Stimulated activated CD8-positive, alpha-beta memory T cell treated with anti-CD3 and anti-CD28 coated beads, Interleukin-15, amount 100 ng/mL, for 1 hour (primary cell): ENCODE measurements around the gene BIRC7.

Experiments
- DNase-seq: peaks from one replicate; pipeline ENCODE4 v3.0.0-alpha.2; 2020; ENCODE audit warnings: low read depth

BIRC7 gene

DNA sequence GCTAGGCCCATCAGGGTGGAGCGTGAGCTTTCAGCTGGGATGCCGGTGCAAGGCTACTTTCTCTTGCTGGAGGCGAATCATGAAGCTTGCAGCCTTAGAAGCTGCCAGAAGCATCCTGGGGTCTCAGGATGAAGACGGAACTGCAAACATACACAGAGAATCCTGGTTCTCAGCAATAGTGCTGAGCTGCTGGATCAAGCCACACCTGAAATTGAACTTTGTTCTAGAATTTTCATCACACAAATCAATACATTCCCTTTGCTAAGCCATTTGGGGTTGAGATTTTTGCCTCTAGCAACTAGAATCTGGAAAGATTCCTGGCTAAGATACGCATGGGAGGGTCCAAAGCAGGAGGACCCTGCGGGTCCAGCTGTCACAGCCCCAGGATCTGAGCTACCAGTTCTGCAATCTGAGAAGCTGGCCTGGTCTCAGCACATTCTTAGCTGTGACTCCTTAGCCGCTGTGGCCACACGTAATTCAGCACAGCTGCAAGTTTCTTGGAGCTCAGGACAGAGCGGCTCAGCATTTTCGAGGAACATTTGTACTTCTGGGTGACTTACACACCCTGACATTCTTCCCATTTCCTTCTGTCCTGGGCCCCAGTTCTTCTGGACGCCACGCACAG, 30.3 kb downstream of the BIRC7 start:
- DNase-seq: no peak

DNA sequence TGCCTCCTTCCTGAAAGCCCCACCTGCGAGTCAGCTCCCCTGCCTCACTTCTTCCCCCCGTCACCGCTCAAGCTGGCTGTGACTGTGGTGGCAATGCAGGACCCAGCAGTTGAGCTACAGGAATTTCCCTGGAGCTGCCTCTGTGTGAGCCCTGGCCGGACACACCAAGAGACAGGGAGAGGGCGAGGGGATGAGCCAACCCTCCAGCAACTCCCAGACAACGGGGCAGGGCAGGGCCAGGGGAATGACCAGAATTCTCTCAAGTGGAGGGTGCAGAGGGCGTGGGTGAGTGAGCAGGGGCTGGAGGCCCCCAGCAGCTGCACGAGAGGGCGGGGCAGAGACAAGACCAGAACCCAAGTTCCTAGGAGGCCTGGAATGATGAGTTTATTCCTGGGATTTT, 32.0 kb downstream of the BIRC7 start:
- DNase-seq: no peak

GRCh38 chr20:63268256-63268655, 32.6 kb downstream of the BIRC7 start:
- DNase-seq: no peak

DNA sequence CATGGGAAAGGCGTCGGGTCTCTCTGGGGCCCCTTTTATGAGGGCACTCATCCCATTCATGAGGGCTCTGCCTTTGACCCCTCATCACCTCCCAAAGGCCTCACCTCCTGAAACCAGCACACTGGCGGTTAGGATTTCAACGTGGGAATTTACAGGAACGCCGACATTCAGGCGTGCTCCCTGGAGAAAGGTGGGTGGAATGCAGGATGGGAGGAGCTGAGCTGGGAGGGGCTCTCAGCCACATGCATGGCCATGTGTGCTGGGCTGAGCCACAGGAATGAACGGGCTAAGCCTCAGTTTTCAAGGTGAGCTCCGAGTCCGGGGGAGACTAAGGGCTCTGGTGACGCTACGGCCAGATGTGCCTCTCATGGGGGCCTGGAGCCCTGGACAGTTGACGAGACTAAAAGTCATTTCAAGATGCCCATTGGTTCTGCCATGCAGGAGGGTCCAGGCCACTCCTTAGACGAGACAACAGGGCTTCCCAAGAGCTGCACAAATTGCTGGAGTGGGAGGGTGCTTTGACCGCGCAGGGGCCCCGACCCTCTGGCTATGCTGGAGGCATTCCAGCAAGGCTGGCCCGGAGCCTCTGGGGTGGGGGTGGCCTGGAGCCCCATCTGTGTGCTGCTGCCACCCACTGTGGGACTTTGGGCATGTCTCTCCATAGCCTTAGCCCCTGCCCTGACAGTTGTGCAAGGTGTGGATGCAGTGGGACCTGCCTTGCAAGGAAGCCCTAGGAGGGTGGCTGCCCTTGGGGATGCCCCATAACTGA, 33.1 kb downstream of the BIRC7 start:
- DNase-seq: no peak

DNA sequence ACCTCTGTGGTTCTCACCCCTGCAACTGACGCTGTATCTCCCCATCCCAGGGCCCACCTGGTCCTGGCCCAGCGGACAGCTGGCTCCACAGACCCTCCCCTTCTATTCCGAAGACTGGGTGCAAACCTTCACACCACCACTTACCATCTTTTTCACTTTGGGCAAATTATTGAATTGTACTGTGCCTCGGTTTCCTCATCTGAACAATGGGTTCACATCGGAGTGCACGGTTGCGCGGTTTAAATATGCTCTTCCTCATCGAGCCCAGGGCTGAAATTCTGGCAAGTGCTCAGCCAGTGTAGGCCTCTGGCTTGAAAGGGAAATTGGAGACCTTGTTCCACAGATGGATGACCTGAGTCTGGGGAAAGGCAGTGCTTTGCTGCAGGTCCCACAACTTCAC, 34.0 kb downstream of the BIRC7 start:
- no peak for DNase-seq

GRCh38 chr20:63270606-63271325, 35.1 kb downstream of the BIRC7 start:
- no peak for DNase-seq

DNA sequence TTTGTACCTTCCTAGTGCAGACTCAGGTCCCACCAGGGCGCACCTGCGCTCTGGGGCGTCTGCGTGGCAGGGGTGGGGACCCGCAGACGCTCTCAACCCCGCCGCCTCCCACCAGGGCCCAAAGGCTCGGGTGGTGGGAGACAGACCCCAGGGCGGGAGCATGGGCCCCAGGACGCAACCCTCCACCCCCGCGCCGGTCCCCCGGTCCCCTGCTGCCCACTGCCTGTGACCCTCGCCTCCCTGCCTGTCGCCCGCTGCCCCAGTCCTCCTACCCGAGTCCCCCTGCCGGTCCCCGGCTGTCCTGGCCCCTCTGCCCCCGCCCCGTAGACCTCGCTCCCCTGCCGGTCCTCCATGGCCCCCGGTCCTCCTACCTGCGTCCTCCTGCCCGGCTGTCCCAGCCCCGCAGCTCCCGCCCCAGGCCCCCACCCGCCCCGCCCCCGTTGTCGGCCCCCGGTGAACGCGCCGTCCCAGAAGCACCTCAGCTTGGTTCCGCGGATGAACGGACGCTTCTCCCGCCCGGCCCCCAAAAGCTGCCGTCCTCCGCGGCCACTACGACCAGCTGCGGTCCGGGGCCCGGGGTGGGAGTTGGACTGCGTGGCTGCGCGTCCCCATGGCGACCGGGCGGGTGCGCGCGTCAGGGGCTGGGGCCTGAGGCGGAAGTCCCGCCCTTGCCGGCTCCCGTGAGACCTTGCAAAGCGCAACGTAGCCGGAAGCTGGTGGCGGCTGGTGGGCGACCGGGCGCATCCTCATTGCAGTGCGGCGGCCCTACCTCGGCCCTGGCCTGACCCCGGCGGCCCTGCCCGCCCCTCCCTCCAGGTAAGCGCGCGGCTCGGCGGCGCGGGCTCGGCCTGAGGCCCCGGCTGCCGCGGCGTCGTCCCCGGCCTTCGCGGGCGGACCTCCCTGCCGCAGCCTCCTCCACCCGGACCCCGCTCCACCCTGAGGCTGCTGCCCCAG, 36.7 kb downstream of the BIRC7 start, which contains the start of gene ARFGAP1:
Gene ARFGAP1, plus strand, starts transcription at position 709 of the 954 bp plus-strand sequence. CDS start 2,768 bp downstream, outside the sequence.
- DNase-seq: peak; percentile 78

GRCh38 chr20:63273059-63273579, 37.4 kb downstream of the BIRC7 start:
- no peak for DNase-seq

- no peak for DNase-seq
Observed at GRCh38 chr20:63273635-63274380, 38.1 kb downstream of the BIRC7 start.

DNA sequence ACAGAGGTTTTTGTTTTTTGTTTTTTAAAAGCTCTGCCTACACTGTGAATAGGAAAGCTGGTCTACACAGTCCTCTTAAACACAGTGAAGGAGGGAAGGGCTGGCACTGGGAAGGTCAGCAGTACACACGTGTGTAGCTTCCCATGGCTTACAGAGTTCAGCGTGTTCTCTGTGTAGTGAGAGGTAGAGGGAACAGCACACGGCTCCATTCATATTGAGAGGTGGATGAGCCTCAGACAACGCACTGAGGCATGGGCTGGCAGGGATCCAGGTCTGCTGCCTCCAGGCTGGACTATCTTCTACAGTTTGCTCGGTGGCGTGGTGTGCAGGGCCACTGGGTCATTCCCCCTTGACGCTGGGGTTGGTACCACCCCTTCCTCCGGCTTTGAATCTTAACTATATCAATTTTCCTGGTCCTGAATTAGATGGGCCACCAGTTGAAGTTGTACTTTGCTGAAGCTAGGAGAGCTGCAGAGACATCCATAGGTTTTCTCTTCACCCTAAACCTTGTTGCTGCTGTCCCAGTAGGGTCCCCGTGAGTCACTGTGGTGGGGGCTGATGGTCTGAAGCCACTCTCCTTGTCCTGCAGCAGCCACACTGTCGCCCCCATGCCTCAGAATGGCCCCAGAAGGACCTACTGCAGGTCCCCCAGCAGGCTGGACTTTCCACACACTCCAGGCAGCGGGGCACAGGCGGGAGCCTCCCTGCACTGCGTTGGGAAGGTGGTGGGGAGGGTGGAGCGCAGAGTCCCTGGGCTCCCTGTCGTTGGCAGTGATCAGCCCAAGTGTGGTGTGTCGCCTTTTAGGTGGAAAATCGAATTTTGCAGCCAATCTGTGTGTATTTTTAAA, 38.9 kb downstream of the BIRC7 start:
- no peak for DNase-seq

- no peak for DNase-seq
Observed at GRCh38 chr20:63275825-63276224, 40.1 kb downstream of the BIRC7 start.

DNA sequence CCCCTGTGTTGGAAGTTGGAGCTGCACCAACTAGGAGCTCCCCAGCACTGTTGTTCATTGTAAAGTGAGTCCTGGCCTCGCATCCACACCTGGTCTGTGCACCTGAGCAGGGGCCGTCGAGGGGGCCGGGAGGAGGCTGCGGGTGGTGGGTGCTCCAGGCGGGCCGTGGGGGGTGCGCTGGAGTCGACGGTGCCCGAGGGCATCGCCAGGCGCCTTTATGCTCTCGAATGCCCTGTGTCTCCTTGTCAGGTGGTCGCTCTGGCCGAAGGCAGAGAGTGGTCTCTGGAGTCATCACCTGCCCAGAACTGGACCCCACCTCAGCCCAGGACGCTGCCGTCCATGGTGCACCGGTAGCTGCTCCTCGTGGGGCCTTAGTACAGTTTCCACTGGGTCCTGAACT, 41.3 kb downstream of the BIRC7 start:
- no peak for DNase-seq

DNA sequence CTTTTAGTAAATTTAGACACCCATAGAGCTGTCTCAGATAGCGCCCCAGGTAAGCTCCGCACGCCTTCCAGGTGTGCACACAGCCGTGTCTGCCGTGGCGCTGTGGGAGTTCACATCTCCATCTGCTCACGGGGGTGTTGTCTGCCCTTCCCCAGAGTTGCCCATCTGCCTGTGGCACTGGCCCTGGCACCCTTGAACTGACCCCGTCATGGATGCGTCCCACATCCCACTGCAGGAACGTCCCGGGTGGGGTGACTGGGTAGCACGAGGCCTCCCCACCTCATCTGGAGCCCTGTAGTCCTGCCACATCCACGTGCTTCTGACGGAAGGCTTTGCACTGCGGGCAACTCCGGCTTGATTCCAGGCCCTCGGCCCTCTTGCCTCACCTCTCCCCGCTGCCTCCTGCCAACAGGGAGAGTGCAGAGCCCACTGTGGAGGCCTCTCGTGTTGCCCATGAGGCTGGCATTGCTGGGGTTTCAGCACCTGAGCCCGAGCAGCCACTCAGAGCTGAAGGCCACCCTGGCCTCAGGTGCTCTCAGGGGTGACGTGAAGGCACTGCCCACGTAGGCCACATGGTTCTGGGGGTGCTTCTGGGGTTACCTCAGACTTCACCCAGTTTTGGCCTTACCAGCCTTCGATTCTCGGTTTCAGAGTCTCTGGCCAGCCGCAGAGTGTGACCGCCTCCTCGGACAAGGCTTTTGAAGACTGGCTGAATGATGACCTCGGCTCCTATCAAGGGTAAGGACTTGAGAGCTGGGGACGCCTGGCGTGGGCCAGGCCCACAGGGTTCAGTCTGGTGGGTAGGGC, 42.0 kb downstream of the BIRC7 start:
- no peak for DNase-seq

DNA sequence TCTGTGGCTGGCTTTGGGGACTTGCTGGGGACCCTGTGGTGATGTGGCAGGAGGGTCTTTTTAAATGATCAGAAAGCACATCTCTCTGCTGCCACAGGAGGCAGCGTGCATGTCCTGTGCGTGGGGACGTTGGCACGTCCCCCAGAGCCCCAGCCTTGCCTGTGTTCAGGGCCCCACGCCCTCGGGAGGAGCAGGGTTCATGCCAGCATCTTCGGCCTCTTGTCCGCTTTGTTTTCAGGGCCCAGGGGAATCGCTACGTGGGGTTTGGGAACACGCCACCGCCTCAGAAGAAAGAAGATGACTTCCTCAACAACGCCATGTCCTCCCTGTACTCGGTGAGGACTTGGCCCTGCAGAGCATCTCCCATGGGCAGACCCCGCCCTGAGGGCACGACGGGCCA, 43.0 kb downstream of the BIRC7 start:
- no peak for DNase-seq

DNA sequence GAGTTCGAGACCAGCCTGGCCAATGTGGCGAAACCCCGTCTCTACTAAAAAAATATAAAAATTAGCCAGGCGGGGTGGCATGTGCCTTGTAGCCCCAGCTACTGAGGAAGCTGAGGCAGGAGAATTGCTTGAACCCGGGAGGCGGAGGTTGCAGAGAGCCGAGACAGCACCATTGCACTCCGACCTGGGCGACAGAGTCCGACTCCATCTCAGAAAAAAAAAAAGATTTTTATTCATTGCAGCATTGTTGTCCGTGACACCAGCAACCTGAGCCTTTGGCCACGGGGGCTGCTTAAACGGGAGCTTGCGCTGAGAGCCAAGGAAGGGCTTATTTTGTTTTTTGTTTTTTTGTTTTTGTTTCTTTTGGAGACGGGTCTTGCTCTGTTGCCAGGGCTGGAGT, 44.2 kb downstream of the BIRC7 start:
- DNase-seq: no peak

- no peak for DNase-seq
Observed at GRCh38 chr20:63280371-63280770, 44.7 kb downstream of the BIRC7 start.

DNA sequence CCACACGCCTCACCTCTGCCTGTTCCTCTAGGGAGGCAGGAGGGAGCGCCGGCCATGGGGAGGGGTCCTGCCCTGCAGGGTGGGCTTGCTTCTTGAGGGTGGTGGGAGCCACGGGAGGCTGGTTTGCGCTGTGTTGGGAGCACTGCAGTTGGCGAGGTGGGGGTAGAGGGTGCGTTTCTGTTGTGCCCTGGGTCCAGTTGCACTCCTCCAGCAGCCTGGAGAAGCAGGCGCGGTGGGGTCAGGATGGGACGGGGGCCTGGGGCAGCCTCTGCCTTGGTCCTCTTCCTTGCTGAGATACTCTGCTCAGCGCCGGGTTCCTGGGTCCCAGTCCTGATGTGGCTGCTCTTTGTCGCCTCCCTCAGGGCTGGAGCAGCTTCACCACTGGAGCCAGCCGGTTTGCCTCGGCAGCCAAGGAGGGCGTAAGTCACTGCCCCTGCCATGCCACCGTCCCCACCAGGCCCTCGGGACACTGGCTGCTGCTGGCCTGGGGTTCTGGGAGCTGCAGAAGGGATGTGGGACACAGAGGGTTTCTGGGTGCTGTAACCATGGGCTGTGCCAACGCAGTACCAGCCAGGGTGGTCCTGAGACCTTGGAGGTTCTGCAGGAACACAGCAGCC, 45.3 kb downstream of the BIRC7 start:
- no peak for DNase-seq
